ENCODE measurements around the gene PLOD3. TPM values are rescaled to one million over a fixed set of nuclear protein-coding genes. Genes with fewer than 3 reads are reported as not detected.

The PLOD3 gene
- total and polyA plus RNA-seq, 2 donors (not counting 1 experiment from before 2014, with no cell fraction given): 40.1 to 47.5 TPM

GRCh38 chr7:101198476-101198875, 18.9 kb downstream of the PLOD3 start:
- H3K4me1 Mint-ChIP-seq: peaks cover 15% of the 10 kb centered on the region
- no peak overlapping the region for H3K27ac Mint-ChIP-seq
- Histone ChIP-seq H4K20me1 (ENCODE audit: control insufficient read depth, insufficient read depth, low read length, poor library complexity, severe bottlenecking) (no peaks in the 10 kb centered on the region), H3K79me2 (ENCODE audit: control insufficient read depth, insufficient read depth, low read length) (no peaks in the 10 kb centered on the region), H3K4me2 (replicated peaks; ENCODE audit: low read depth, low read length, poor library complexity, severe bottlenecking) (no peak overlapping the region), H3K27ac (ENCODE audit: low read length in 2 of 2) (no peak overlapping the region), H3K9ac (ENCODE audit: low read length) (no peak overlapping the region), H3K27me3 (replicated peaks in 1 of 4; ENCODE audit: control extremely low read depth in 1 of 4, control insufficient read depth in 3 of 4, insufficient read depth in 4 of 4, low read length in 3 of 4) (peaks cover 0 to 42% (median 18%) of the 10 kb centered on the region in 4 experiments), H3K4me1 (ENCODE audit: control insufficient read depth in 2 of 2, insufficient read depth in 2 of 2, low read length in 2 of 2) (peaks cover 14 to 23% of the 10 kb centered on the region in 2 donors), H2AFZ (ENCODE audit: insufficient read depth, low read depth, low read length, poor library complexity, severe bottlenecking) (no peak overlapping the region), H3K9me3 (ENCODE audit: control extremely low read depth in 1 of 3, control insufficient read depth in 2 of 3, insufficient read depth in 1 of 3, low read length in 2 of 3) (peaks cover 0 to 19% (median 0%) of the 10 kb centered on the region in 3 donors), H3K4me3 (ENCODE audit: control extremely low read depth in 1 of 5, extremely low read depth in 1 of 5, insufficient read depth in 1 of 5, low read depth in 2 of 5, low read length in 4 of 5) (no peak overlapping the region), H3K36me3 (replicated peaks in 1 of 2; ENCODE audit: control extremely low read depth in 1 of 2, control insufficient read depth in 1 of 2, extremely low read depth in 1 of 2, insufficient read depth in 2 of 2, low read length in 1 of 2) (no peaks in the 10 kb centered on the region)
- no peak for ATAC-seq (ENCODE audit: low read depth)
- POLR2A ChIA-PET: no interaction called here
- CTCF ChIA-PET: interaction anchor here (0.8 to 1.0 kb wide), 2 partner anchors 51 to 58 kb away, joined by 3 read pairs; no protein-coding TSS in a partner anchor
- no peaks in the 10 kb centered on the region for H3K9me3 Mint-ChIP-seq (ENCODE audit: insufficient read depth)
- peaks cover 20% of the 10 kb centered on the region for H3K27me3 Mint-ChIP-seq
- no peak for TF ChIP-seq EZH2 (IDR thresholded peaks at IDR 0.05; ENCODE audit: borderline replicate concordance, insufficient read depth, low read depth, low read length, poor library complexity, severe bottlenecking)
- TF ChIP-seq, protein P1, sequence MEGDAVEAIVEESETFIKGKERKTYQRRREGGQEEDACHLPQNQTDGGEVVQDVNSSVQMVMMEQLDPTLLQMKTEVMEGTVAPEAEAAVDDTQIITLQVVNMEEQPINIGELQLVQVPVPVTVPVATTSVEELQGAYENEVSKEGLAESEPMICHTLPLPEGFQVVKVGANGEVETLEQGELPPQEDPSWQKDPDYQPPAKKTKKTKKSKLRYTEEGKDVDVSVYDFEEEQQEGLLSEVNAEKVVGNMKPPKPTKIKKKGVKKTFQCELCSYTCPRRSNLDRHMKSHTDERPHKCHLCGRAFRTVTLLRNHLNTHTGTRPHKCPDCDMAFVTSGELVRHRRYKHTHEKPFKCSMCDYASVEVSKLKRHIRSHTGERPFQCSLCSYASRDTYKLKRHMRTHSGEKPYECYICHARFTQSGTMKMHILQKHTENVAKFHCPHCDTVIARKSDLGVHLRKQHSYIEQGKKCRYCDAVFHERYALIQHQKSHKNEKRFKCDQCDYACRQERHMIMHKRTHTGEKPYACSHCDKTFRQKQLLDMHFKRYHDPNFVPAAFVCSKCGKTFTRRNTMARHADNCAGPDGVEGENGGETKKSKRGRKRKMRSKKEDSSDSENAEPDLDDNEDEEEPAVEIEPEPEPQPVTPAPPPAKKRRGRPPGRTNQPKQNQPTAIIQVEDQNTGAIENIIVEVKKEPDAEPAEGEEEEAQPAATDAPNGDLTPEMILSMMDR (IDR thresholded peaks at IDR 0.05): no peak
- no peak for DNase-seq
- 75% methylated on average over 14 of the region's 14 CpGs for WGBS (ENCODE audit: insufficient coverage)
- intact Hi-C loops (cut with micrococcal nuclease): no loop called here
- H3K4me3 Mint-ChIP-seq: no peak overlapping the region

- Histone ChIP-seq H3K9me3 (ENCODE audit: control extremely low read depth in 1 of 3, control insufficient read depth in 2 of 3, insufficient read depth in 1 of 3, low read length in 2 of 3) (peaks cover 0 to 24% (median 0%) of the 10 kb centered on the region in 3 donors), H2AFZ (ENCODE audit: insufficient read depth, low read depth, low read length, poor library complexity, severe bottlenecking) (no peak overlapping the region), H3K36me3 (replicated peaks in 1 of 2; ENCODE audit: control extremely low read depth in 1 of 2, control insufficient read depth in 1 of 2, extremely low read depth in 1 of 2, insufficient read depth in 2 of 2, low read length in 1 of 2) (no peaks in the 10 kb centered on the region), H3K79me2 (ENCODE audit: control insufficient read depth, insufficient read depth, low read length) (no peaks in the 10 kb centered on the region), H3K4me2 (replicated peaks; ENCODE audit: low read depth, low read length, poor library complexity, severe bottlenecking) (no peak overlapping the region), H4K20me1 (ENCODE audit: control insufficient read depth, insufficient read depth, low read length, poor library complexity, severe bottlenecking) (no peaks in the 10 kb centered on the region), H3K4me3 (ENCODE audit: control extremely low read depth in 1 of 5, extremely low read depth in 1 of 5, insufficient read depth in 1 of 5, low read depth in 2 of 5, low read length in 4 of 5) (no peak overlapping the region), H3K4me1 (ENCODE audit: control insufficient read depth in 2 of 2, insufficient read depth in 2 of 2, low read length in 2 of 2) (peaks cover 12 to 19% of the 10 kb centered on the region in 2 donors), H3K9ac (ENCODE audit: low read length) (no peak overlapping the region), H3K27ac (ENCODE audit: low read length in 2 of 2) (no peak overlapping the region), H3K27me3 (replicated peaks in 1 of 4; ENCODE audit: control extremely low read depth in 1 of 4, control insufficient read depth in 3 of 4, insufficient read depth in 4 of 4, low read length in 3 of 4) (peaks cover 0 to 42% (median 18%) of the 10 kb centered on the region in 4 experiments)
- TF ChIP-seq EZH2 (IDR thresholded peaks at IDR 0.05; ENCODE audit: borderline replicate concordance, insufficient read depth, low read depth, low read length, poor library complexity, severe bottlenecking): no peak
- TF ChIP-seq, protein P1 (IDR thresholded peaks at IDR 0.05): no peak
- DNase-seq: no peak
- whole genome bisulfite sequencing (ENCODE audit: insufficient coverage): 81% methylated on average over 19 of the region's 21 CpGs
- H3K27me3 Mint-ChIP-seq: peaks cover 18% of the 10 kb centered on the region
- ATAC-seq (ENCODE audit: low read depth): no peak
- CTCF ChIA-PET: interaction anchor here (1.0 kb wide), 1 partner anchor 57 kb away, joined by 3 read pairs; no protein-coding TSS in a partner anchor
- H3K4me1 Mint-ChIP-seq: peaks cover 11% of the 10 kb centered on the region
- POLR2A ChIA-PET: no interaction called here
- no peaks in the 10 kb centered on the region for H3K9me3 Mint-ChIP-seq (ENCODE audit: insufficient read depth)
- no peak overlapping the region for H3K27ac Mint-ChIP-seq
- no peak overlapping the region for H3K4me3 Mint-ChIP-seq
- intact Hi-C loops (cut with micrococcal nuclease): no loop called here
Measured at GRCh38 chr7:101197991-101198390, 19.4 kb downstream of the PLOD3 start.

Measured in B cell (primary cell).